Measurements from ENCODE around the gene FUT7. TPM values are rescaled to one million over a fixed set of nuclear protein-coding genes. Genes with fewer than 3 reads are reported as not detected.

The FUT7 gene
- total and polyA plus RNA-seq, 2 donors from 2014 or later: 0.60 TPM; not detected in 1

GRCh38 chr9:137015540-137015930, 16.4 kb downstream of the FUT7 start:
- TF ChIP-seq CTCF (IDR thresholded peaks at IDR 0.05; ENCODE audit: borderline replicate concordance, extremely low read depth, insufficient read depth): no peak
- Histone ChIP-seq H3K27me3 (ENCODE audit: control insufficient read depth, insufficient read depth, low read length) (no peaks in the 10 kb centered on the region), H3K36me3 (ENCODE audit: control insufficient read depth in 2 of 3, insufficient read depth in 3 of 3, low read length in 3 of 3) (peaks cover 0 to 8% (median 0%) of the 10 kb centered on the region in 3 donors), H3K9ac (ENCODE audit: low read length in 3 of 3) (no peak overlapping the region), H3K4me1 (ENCODE audit: control insufficient read depth in 2 of 3, insufficient read depth in 2 of 3, low read depth in 1 of 3, low read length in 3 of 3) (no peaks in the 10 kb centered on the region), H3K4me3 (ENCODE audit: low read length in 3 of 3) (no peak overlapping the region), H3K27ac (ENCODE audit: low read depth in 2 of 2, low read length in 2 of 2) (no peak overlapping the region), H3K9me3 (ENCODE audit: control insufficient read depth in 2 of 3, insufficient read depth in 1 of 3, low read length in 3 of 3) (no peaks in the 10 kb centered on the region)
- DNase-seq (no peak), FAIRE-seq (no peak)
- intact Hi-C loops (cut with DNase I): no loop called here

DNA sequence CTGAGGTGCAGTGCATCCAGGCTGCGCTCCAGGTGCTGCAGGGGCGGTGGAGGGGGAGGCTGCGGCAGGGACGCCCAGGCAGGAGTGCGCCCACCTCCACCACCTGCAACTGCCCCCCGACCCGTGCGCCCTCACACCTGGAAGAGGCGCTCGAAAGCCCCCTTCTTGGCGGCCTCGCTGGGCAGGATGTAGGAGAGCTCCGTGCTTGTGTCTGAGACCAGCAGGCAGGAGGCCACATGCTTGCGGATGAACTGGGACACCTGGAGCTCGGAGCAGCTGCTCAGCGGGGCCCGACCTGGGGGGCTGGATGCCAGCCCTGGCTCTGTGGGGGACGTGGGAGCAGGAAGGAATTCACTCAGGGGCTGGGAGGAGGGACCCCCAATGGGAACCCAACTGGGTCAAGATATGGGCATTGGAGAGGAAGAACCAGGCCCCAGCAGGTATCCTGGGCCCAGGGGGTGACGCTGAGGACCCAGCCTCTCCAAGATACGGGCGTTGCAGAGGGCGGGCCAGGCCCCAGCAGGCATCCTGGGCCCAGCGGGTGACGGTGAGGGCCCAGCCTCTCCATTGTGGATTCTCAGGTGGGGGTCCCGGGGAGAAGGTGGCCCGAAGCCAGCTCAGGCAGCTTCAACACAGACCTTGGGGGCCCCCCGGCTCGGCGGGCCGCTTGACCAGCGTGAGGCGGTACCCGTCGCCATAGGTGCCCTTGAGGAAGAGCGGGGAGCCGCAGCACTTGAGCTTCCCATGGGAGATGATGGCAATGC, 16.9 kb downstream of the FUT7 start:
- Histone ChIP-seq H3K36me3 (ENCODE audit: control insufficient read depth in 2 of 3, insufficient read depth in 3 of 3, low read length in 3 of 3) (peaks cover 0 to 8% (median 0%) of the 10 kb centered on the region in 3 donors), H3K4me3 (ENCODE audit: low read length in 3 of 3) (no peak overlapping the region), H3K9ac (ENCODE audit: low read length in 3 of 3) (no peak overlapping the region), H3K4me1 (ENCODE audit: control insufficient read depth in 2 of 3, insufficient read depth in 2 of 3, low read depth in 1 of 3, low read length in 3 of 3) (no peaks in the 10 kb centered on the region), H3K27ac (ENCODE audit: low read depth in 2 of 2, low read length in 2 of 2) (no peak overlapping the region), H3K27me3 (ENCODE audit: control insufficient read depth, insufficient read depth, low read length) (no peaks in the 10 kb centered on the region), H3K9me3 (ENCODE audit: control insufficient read depth in 2 of 3, insufficient read depth in 1 of 3, low read length in 3 of 3) (no peaks in the 10 kb centered on the region)
- no peak for FAIRE-seq
- no peak for TF ChIP-seq CTCF (IDR thresholded peaks at IDR 0.05; ENCODE audit: borderline replicate concordance, extremely low read depth, insufficient read depth)
- no peak for DNase-seq
- intact Hi-C loops (cut with DNase I): no loop called here

GRCh38 chr9:137014166-137014565, 17.7 kb downstream of the FUT7 start:
- intact Hi-C loops (cut with DNase I): no loop called here

More at GRCh38 chr9:137014166-137014565, 17.7 kb downstream of the FUT7 start:
- H3K4me3 ChIP-seq (ENCODE audit: low read length in 3 of 3): no peak overlapping the region
- no peaks in the 10 kb centered on the region for H3K4me1 ChIP-seq (ENCODE audit: control insufficient read depth in 2 of 3, insufficient read depth in 2 of 3, low read depth in 1 of 3, low read length in 3 of 3)
- no peak for TF ChIP-seq CTCF (IDR thresholded peaks at IDR 0.05; ENCODE audit: borderline replicate concordance, extremely low read depth, insufficient read depth)
- no peaks in the 10 kb centered on the region for H3K27me3 ChIP-seq (ENCODE audit: control insufficient read depth, insufficient read depth, low read length)
- DNase-seq (no peak), FAIRE-seq (no peak)
- H3K9ac ChIP-seq (ENCODE audit: low read length in 3 of 3): no peak overlapping the region
- H3K9me3 ChIP-seq (ENCODE audit: control insufficient read depth in 2 of 3, insufficient read depth in 1 of 3, low read length in 3 of 3): no peaks in the 10 kb centered on the region
- peaks cover 0 to 8% (median 0%) of the 10 kb centered on the region in 3 donors for H3K36me3 ChIP-seq (ENCODE audit: control insufficient read depth in 2 of 3, insufficient read depth in 3 of 3, low read length in 3 of 3)
- no peak overlapping the region for H3K27ac ChIP-seq (ENCODE audit: low read depth in 2 of 2, low read length in 2 of 2)
